Neural progenitor cell (in vitro differentiated cells): ENCODE data around the gene MYL11. TPM values are rescaled to one million over a fixed set of nuclear protein-coding genes. Genes with fewer than 3 reads are reported as not detected.

Source experiments
- DNase-seq: peaks from one replicate; pipeline ENCODE4 v3.0.0-alpha.2; 2016; ENCODE audit warnings: low spot score
- H2AFZ ChIP-seq: fragments of 200-600 bp; sonication (generic); replicated peaks from 2 replicates; pipeline ENCODE4 v1.6.1; 2016; ENCODE audit warnings: antibody characterized with exemption
- H3F3A ChIP-seq: fragments of 200-600 bp; sonication (generic); 2 replicates; pipeline ENCODE4 v1.6.1; 2016; ENCODE audit warnings: antibody characterized with exemption, low read depth
- H3K27ac ChIP-seq: fragments of 200-600 bp; sonication (generic); 2 replicates; pipeline ENCODE4 v1.5.1; 2016; ENCODE audit warnings: mild to moderate bottlenecking
- H3K27me3 ChIP-seq: fragments of 200-600 bp; sonication (generic); 2 replicates; pipeline ENCODE4 v1.6.1; 2016; ENCODE audit warnings: mild to moderate bottlenecking, moderate library complexity
- H3K36me3 ChIP-seq: fragments of 200-600 bp; sonication (generic); 2 replicates; pipeline ENCODE4 v1.5.1; 2016
- H3K4me1 ChIP-seq: fragments of 200-600 bp; sonication (generic); 2 replicates; pipeline ENCODE4 v1.6.1; 2016; ENCODE audit warnings: mixed run types
- H3K4me2 ChIP-seq: fragments of 200-600 bp; sonication (generic); 2 replicates; pipeline ENCODE4 v1.6.1; 2016
- H3K4me3 ChIP-seq: fragments of 200-600 bp; sonication (generic); 2 replicates; pipeline ENCODE4 v1.5.1; 2016
- H3K79me2 ChIP-seq: fragments of 200-600 bp; sonication (generic); 2 replicates; pipeline ENCODE4 v1.6.1; 2016; ENCODE audit warnings: low read depth
- H3K9ac ChIP-seq: fragments of 200-600 bp; sonication (generic); 2 replicates; pipeline ENCODE4 v1.6.1; 2016
- H3K9me3 ChIP-seq: fragments of 200-600 bp; sonication (generic); 2 replicates; pipeline ENCODE4 v1.5.1; 2016; ENCODE audit warnings: low read depth
- H4K20me1 ChIP-seq: fragments of 200-600 bp; sonication (generic); 2 replicates; pipeline ENCODE4 v1.6.1; 2016; ENCODE audit warnings: low read depth
- H3K27ac Mint-ChIP-seq: 3 replicates; pipeline ENCODE4 v1.8.0; 2021; ENCODE audit warnings: mixed read lengths
- H3K27me3 Mint-ChIP-seq: 2 replicates; pipeline ENCODE4 v1.8.0; 2022; ENCODE audit warnings: low read depth, mild to moderate bottlenecking, inconsistent platforms, moderate library complexity, mixed read lengths; ENCODE audit not compliant: insufficient read depth
- H3K36me3 Mint-ChIP-seq: 3 replicates; pipeline ENCODE4 v1.8.0; 2021; ENCODE audit warnings: mixed read lengths
- H3K4me1 Mint-ChIP-seq: 3 replicates; pipeline ENCODE4 v1.8.0; 2021; ENCODE audit warnings: mixed read lengths
- H3K4me3 Mint-ChIP-seq: 3 replicates; pipeline ENCODE4 v1.8.0; 2021; ENCODE audit warnings: mild to moderate bottlenecking, moderate library complexity, mixed read lengths
- H3K9me3 Mint-ChIP-seq: 3 replicates; pipeline ENCODE4 v1.8.0; 2020; ENCODE audit warnings: mixed read lengths
- EZH2 ChIP-seq: fragments of 200-600 bp; sonication (generic); IDR thresholded peaks from 2 replicates; pipeline ENCODE4 v1.6.1; 2017; ENCODE audit warnings: antibody characterized with exemption, mild to moderate bottlenecking, moderate library complexity
- EZH2phosphoT487 ChIP-seq: fragments of 200-600 bp; sonication (generic); IDR thresholded peaks from 2 replicates; pipeline ENCODE4 v1.6.1; 2017; ENCODE audit warnings: antibody characterized with exemption
- total RNA-seq: library from RNA; depleted of rRNA; stranded (reverse); fragments of >200 nt; gene quantifications from 2 replicates; pipeline ENCODE4 v1.2.3, GENCODE V29; 2015; ENCODE audit warnings: low replicate concordance
- TF ChIP-seq, protein P1 (sequence below): fragments of 200-600 bp; sonication (generic); IDR thresholded peaks from 2 replicates; pipeline ENCODE4 v1.5.1; 2017; ENCODE audit warnings: antibody characterized with exemption, mild to moderate bottlenecking

Gene MYL11
- total RNA-seq, 1 donor from 2014 or later = 4.1 TPM

DNA sequence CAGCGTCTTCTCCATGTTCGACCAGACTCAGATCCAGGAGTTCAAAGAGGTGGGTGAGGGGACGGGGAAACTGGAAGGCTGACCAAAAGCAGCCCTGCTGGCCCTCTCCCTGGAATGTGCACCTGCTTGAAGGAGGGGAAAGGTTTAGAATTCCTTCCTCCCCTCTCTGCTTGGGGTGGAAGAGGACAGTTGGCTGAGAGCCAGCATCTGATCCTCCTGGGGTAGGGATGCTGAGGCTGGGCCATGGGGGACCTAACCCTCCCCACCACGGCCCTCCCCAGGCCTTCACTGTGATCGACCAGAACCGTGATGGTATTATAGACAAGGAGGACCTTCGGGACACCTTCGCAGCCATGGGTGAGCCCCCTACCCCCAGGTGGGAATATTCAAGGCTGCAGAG, 1.3 kb downstream of the MYL11 start:
- peak overlapping the region; percentile 5 for H3K4me2 ChIP-seq
- H3K4me1 ChIP-seq = peaks cover 25% of the 10 kb centered on the region
- peaks cover 16% of the 10 kb centered on the region for H3K79me2 ChIP-seq
- peaks cover 36% of the 10 kb centered on the region for H3K4me1 Mint-ChIP-seq
- H3K27me3 ChIP-seq = no peaks in the 10 kb centered on the region
- H3K9ac ChIP-seq = no peak overlapping the region
- no peaks in the 10 kb centered on the region for H3K27me3 Mint-ChIP-seq
- H3K27ac ChIP-seq = no peak overlapping the region
- no peaks in the 10 kb centered on the region for H3K9me3 ChIP-seq
- H3K27ac Mint-ChIP-seq = no peak overlapping the region
- H4K20me1 ChIP-seq = peaks cover 6% of the 10 kb centered on the region
- no peak overlapping the region for H3K4me3 ChIP-seq
- peaks cover 34% of the 10 kb centered on the region for H3F3A ChIP-seq
- H3K4me3 Mint-ChIP-seq = peak overlapping the region; percentile 18
- H3K36me3 Mint-ChIP-seq = peaks cover 3% of the 10 kb centered on the region
- TF ChIP-seq, protein P1, sequence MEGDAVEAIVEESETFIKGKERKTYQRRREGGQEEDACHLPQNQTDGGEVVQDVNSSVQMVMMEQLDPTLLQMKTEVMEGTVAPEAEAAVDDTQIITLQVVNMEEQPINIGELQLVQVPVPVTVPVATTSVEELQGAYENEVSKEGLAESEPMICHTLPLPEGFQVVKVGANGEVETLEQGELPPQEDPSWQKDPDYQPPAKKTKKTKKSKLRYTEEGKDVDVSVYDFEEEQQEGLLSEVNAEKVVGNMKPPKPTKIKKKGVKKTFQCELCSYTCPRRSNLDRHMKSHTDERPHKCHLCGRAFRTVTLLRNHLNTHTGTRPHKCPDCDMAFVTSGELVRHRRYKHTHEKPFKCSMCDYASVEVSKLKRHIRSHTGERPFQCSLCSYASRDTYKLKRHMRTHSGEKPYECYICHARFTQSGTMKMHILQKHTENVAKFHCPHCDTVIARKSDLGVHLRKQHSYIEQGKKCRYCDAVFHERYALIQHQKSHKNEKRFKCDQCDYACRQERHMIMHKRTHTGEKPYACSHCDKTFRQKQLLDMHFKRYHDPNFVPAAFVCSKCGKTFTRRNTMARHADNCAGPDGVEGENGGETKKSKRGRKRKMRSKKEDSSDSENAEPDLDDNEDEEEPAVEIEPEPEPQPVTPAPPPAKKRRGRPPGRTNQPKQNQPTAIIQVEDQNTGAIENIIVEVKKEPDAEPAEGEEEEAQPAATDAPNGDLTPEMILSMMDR = no peak
- TF ChIP-seq EZH2phosphoT487 (no peak), EZH2 (no peak)
- no peaks in the 10 kb centered on the region for H3K36me3 ChIP-seq
- H2AFZ ChIP-seq = no peak overlapping the region
- no peak for DNase-seq
- no peaks in the 10 kb centered on the region for H3K9me3 Mint-ChIP-seq

DNA sequence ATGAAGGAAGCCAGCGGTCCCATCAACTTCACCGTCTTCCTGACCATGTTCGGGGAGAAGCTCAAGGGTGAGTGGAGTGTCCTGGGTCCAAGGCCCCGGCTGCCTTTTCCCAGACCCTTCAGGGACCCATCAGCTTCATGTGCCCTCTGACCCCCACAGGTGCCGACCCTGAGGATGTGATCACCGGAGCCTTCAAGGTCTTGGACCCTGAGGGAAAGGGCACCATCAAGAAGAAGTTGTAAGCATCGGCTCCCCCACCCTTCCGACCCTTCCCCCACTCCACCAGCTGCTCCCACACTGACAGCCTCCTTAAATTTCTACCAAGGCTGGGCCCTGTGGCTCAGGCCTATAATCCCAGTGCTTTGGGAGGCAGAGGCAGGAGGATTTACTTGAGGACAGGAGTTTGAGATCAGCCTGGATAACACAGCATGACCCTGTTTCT, 1.9 kb downstream of the MYL11 start:
- H3K27me3 ChIP-seq = no peaks in the 10 kb centered on the region
- Mint-ChIP-seq H3K4me1 (peaks cover 36% of the 10 kb centered on the region), H3K4me3 (peak overlapping the region; percentile 24), H3K36me3 (peaks cover 3% of the 10 kb centered on the region), H3K9me3 (no peaks in the 10 kb centered on the region), H3K27ac (no peak overlapping the region), H3K27me3 (no peaks in the 10 kb centered on the region)
- no peaks in the 10 kb centered on the region for H3K36me3 ChIP-seq
- H3K27ac ChIP-seq = no peak overlapping the region
- no peaks in the 10 kb centered on the region for H3K9me3 ChIP-seq
- H4K20me1 ChIP-seq = peaks cover 6% of the 10 kb centered on the region
- H3K4me2 ChIP-seq = no peak overlapping the region
- H3F3A ChIP-seq = peaks cover 29% of the 10 kb centered on the region
- H2AFZ ChIP-seq = no peak overlapping the region
- H3K4me3 ChIP-seq = no peak overlapping the region
- DNase-seq = no peak
- TF ChIP-seq, protein P1 = no peak
- TF ChIP-seq EZH2phosphoT487 (no peak), EZH2 (no peak)
- peaks cover 16% of the 10 kb centered on the region for H3K79me2 ChIP-seq
- H3K9ac ChIP-seq = no peak overlapping the region
- H3K4me1 ChIP-seq = peaks cover 22% of the 10 kb centered on the region

DNA sequence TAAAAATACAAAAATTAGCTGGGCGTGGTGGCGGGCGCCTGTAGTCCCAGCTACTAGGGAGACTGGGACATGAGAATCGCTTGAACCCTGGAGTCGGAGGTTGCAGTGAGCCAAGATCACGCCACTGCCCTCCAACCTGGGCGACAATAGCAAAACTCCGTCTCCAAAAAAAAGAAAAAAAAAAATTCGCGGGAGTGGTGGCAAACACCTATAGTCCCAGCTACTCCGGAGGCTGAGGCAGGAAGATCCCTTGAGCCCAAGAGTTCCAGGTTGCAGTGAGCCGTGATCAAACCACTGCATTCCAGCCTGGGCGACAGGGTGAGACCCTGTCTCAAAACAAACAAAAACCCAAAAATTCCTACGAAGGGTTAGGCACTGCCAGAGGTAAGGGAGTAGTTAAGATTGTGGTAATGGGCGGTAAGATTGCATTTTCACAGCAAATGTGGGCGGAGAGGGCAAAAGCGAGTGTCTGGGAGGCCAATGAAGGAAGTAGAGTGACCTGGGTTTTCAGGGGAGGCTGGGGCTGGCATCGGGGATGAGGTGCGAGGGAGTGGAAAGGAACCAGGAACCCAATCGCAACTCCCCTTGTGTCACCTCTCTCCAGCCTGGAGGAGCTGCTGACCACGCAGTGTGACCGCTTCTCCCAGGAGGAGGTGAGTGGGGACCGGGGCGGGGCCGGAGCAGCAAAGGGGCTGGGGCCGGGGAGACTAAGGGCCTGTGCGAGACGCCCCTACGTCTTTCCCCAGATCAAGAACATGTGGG, 2.6 kb downstream of the MYL11 start:
- H3K27me3 ChIP-seq = no peaks in the 10 kb centered on the region
- H3K9me3 ChIP-seq = no peaks in the 10 kb centered on the region
- Mint-ChIP-seq H3K27ac (peak overlapping the region; percentile 91), H3K4me1 (peaks cover 34% of the 10 kb centered on the region), H3K27me3 (no peaks in the 10 kb centered on the region), H3K9me3 (no peaks in the 10 kb centered on the region), H3K36me3 (peaks cover 3% of the 10 kb centered on the region), H3K4me3 (peak overlapping the region; percentile 95)
- TF ChIP-seq EZH2 (no peak), EZH2phosphoT487 (no peak)
- TF ChIP-seq, protein P1 = no peak
- H4K20me1 ChIP-seq = peaks cover 6% of the 10 kb centered on the region
- H3K36me3 ChIP-seq = no peaks in the 10 kb centered on the region
- peak overlapping the region; percentile 79 for H3K4me2 ChIP-seq
- no peak overlapping the region for H2AFZ ChIP-seq
- H3K4me1 ChIP-seq = peaks cover 19% of the 10 kb centered on the region
- peak; percentile 38 for DNase-seq
- H3K27ac ChIP-seq = peak overlapping the region; percentile 99
- H3K4me3 ChIP-seq = peak overlapping the region; percentile 62
- H3K9ac ChIP-seq = no peak overlapping the region
- peaks cover 27% of the 10 kb centered on the region for H3F3A ChIP-seq
- peaks cover 16% of the 10 kb centered on the region for H3K79me2 ChIP-seq
